H9 (cell line): ENCODE measurements around the gene RIOK3. TPM values are rescaled to one million over a fixed set of nuclear protein-coding genes. Genes with fewer than 3 reads are reported as not detected.

Experiments
- DNase-seq: peaks from one replicate; pipeline ENCODE4 v3.0.0-alpha.2; 2017
- H2AFZ ChIP-seq: one replicate; pipeline ENCODE4 v1.6.1; 2013; ENCODE audit warnings: mild to moderate bottlenecking, low read length, control low read depth, moderate library complexity
- H2AK5ac ChIP-seq: 2 replicates; pipeline ENCODE4 v1.6.1; 2013; ENCODE audit warnings: low read length, control low read depth, mixed read lengths; ENCODE audit not compliant: insufficient read length
- H2BK120ac ChIP-seq: one replicate; pipeline ENCODE4 v1.6.1; 2013; ENCODE audit warnings: low read depth, mild to moderate bottlenecking, low read length, control low read depth, inconsistent platforms; ENCODE audit not compliant: poor library complexity, severe bottlenecking
- H2BK12ac ChIP-seq: 2 replicates; pipeline ENCODE4 v1.6.1; 2013; ENCODE audit warnings: low read length, control low read depth, mixed read lengths, low read depth; ENCODE audit not compliant: insufficient read length
- H2BK15ac ChIP-seq: 2 replicates; pipeline ENCODE4 v1.6.1; 2013; ENCODE audit warnings: low read depth, low read length, control low read depth
- H2BK20ac ChIP-seq: one replicate; pipeline ENCODE4 v1.6.1; 2013; ENCODE audit warnings: low read depth, mild to moderate bottlenecking, low read length, control low read depth, inconsistent platforms; ENCODE audit not compliant: poor library complexity, severe bottlenecking
- H2BK5ac ChIP-seq: 2 replicates; pipeline ENCODE4 v1.6.1; 2013; ENCODE audit warnings: low read length, control low read depth, mixed read lengths; ENCODE audit not compliant: insufficient read length
- H3K14ac ChIP-seq: 2 replicates; pipeline ENCODE4 v1.6.1; 2013; ENCODE audit warnings: low read length, control low read depth; ENCODE audit not compliant: insufficient read depth
- H3K18ac ChIP-seq: 2 replicates; pipeline ENCODE4 v1.6.1; 2013; ENCODE audit warnings: low read depth, mild to moderate bottlenecking, mixed read lengths, low read length, control low read depth; ENCODE audit not compliant: insufficient read length
- H3K23ac ChIP-seq: 2 replicates; pipeline ENCODE4 v1.6.1; 2013; ENCODE audit warnings: low read length, control low read depth, mixed read lengths, low read depth; ENCODE audit not compliant: insufficient read length
- H3K23me2 ChIP-seq: 2 replicates; pipeline ENCODE4 v1.6.1; 2013; ENCODE audit warnings: low read depth, mild to moderate bottlenecking, mixed read lengths, low read length, control low read depth; ENCODE audit not compliant: insufficient read length, poor library complexity, severe bottlenecking
- H3K27ac ChIP-seq: 2 replicates; pipeline ENCODE4 v1.5.1; 2013; ENCODE audit warnings: low read length, control low read depth, mixed read lengths, low read depth; ENCODE audit not compliant: insufficient read length
- H3K27me3 ChIP-seq: 2 replicates; pipeline ENCODE4 v1.6.1; 2013; ENCODE audit warnings: low read length, control low read depth, inconsistent platforms; ENCODE audit not compliant: insufficient read depth
- H3K4ac ChIP-seq: 2 replicates; pipeline ENCODE4 v1.6.1; 2013; ENCODE audit warnings: low read depth, mild to moderate bottlenecking, control low read depth, inconsistent platforms, low read length, moderate library complexity
- H3K4me1 ChIP-seq: 2 replicates; pipeline ENCODE4 v1.6.1; 2013; ENCODE audit warnings: low read length, control low read depth, inconsistent platforms; ENCODE audit not compliant: insufficient read depth
- H3K4me2 ChIP-seq: 2 replicates; pipeline ENCODE4 v1.6.1; 2013; ENCODE audit warnings: low read length, control low read depth, mixed read lengths; ENCODE audit not compliant: insufficient read length, insufficient read depth
- H3K56ac ChIP-seq: 2 replicates; pipeline ENCODE4 v1.6.1; 2013; ENCODE audit warnings: low read depth, mild to moderate bottlenecking, mixed read lengths, low read length, control low read depth; ENCODE audit not compliant: insufficient read length
- H3K79me1 ChIP-seq: 2 replicates; pipeline ENCODE4 v1.6.1; 2013; ENCODE audit warnings: low read depth, mild to moderate bottlenecking, moderate library complexity, low read length, control low read depth, inconsistent platforms; ENCODE audit not compliant: insufficient read depth, poor library complexity, severe bottlenecking
- H3K79me2 ChIP-seq: 2 replicates; pipeline ENCODE4 v1.6.1; 2013; ENCODE audit warnings: low read length, control low read depth, inconsistent platforms; ENCODE audit not compliant: insufficient read depth
- H3K9ac ChIP-seq: 2 replicates; pipeline ENCODE4 v1.6.1; 2013; ENCODE audit warnings: low read length, control low read depth, mixed read lengths; ENCODE audit not compliant: insufficient read length; ENCODE audit errors: extremely low read depth
- H3K9me3 ChIP-seq: one replicate; pipeline ENCODE4 v1.6.1; 2013; ENCODE audit warnings: low read depth, low read length, inconsistent platforms; ENCODE audit not compliant: control insufficient read depth
- H3T11ph ChIP-seq: one replicate; pipeline ENCODE4 v1.6.1; 2013; ENCODE audit warnings: mild to moderate bottlenecking, low read length, control low read depth, inconsistent platforms
- H4K20me1 ChIP-seq: one replicate; pipeline ENCODE4 v1.6.1; 2013; ENCODE audit not compliant: control insufficient read depth, insufficient read length, insufficient read depth
- H4K5ac ChIP-seq: 2 replicates; pipeline ENCODE4 v1.6.1; 2013; ENCODE audit warnings: low read depth, mild to moderate bottlenecking, mixed read lengths, low read length, control low read depth; ENCODE audit not compliant: insufficient read length
- H4K8ac ChIP-seq: replicated peaks from 2 replicates; pipeline ENCODE4 v1.6.1; 2013; ENCODE audit warnings: low read length, control low read depth, mixed read lengths, low read depth; ENCODE audit not compliant: insufficient read length
- H4K91ac ChIP-seq: 2 replicates; pipeline ENCODE4 v1.6.1; 2013; ENCODE audit warnings: low read depth, mild to moderate bottlenecking, moderate library complexity, mixed read lengths, low read length, control low read depth; ENCODE audit not compliant: insufficient read length
- H3K27ac Mint-ChIP-seq, 3 experiments: 2 replicates in 2 of 3; 3 replicates in 1 of 3; pipeline ENCODE4 v1.8.0; 2020 to 2021; ENCODE audit warnings: mixed read lengths in 3 of 3, mild to moderate bottlenecking in 1 of 3, moderate library complexity in 1 of 3
- H3K27me3 Mint-ChIP-seq: 2 replicates; pipeline ENCODE4 v1.8.0; 2021; ENCODE audit warnings: low read depth, mild to moderate bottlenecking, moderate library complexity, mixed read lengths
- H3K36me3 Mint-ChIP-seq, 3 experiments: 2 replicates in 2 of 3; 3 replicates in 1 of 3; pipeline ENCODE4 v1.8.0; 2020 to 2021; ENCODE audit warnings: low read depth in 3 of 3, mixed read lengths in 3 of 3; ENCODE audit not compliant: insufficient read depth in 1 of 3
- H3K4me1 Mint-ChIP-seq, 2 experiments: 2 replicates each; pipeline ENCODE4 v1.8.0; 2020; ENCODE audit warnings: mixed read lengths in 2 of 2
- H3K4me3 Mint-ChIP-seq, 2 experiments: 2 replicates in 1 of 2; 3 replicates in 1 of 2; pipeline ENCODE4 v1.8.0; 2020 to 2021; ENCODE audit warnings: mild to moderate bottlenecking in 2 of 2, mixed read lengths in 2 of 2, moderate library complexity in 1 of 2
- H3K9me3 Mint-ChIP-seq, 2 experiments: 2 replicates in 1 of 2; 3 replicates in 1 of 2; pipeline ENCODE4 v1.8.0; 2020; ENCODE audit warnings: mild to moderate bottlenecking in 2 of 2, mixed read lengths in 2 of 2, moderate library complexity in 1 of 2
- WGBS: extraction: QIAGEN DNeasy Blood & Tissue Kit; methylation state at CpG from one replicate; pipeline ENCODE4 v1.1.7; 2013; ENCODE audit warnings: missing lambda C conversion rate, low lambda C conversion rate, mixed read lengths; ENCODE audit not compliant: insufficient read length; ENCODE audit errors: extremely low coverage; 5-methylcytosine and 5-hydroxymethylcytosine counted together
- long read RNA-seq: library from polyadenylated mRNA; unstranded; transcript quantifications from one replicate; pipeline ENCODE4 v2.0.0, GENCODE V29; 2020
- total RNA-seq: library from RNA; stranded (reverse); gene quantifications from 2 replicates; pipeline ENCODE4 v1.2.1, GENCODE V29; 2021
- TF ChIP-seq, protein P1 (sequence below): fragments of 200-600 bp; sonication (generic); conservative IDR thresholded peaks from 3 replicates; pipeline ENCODE4 v1.8.0; 2021; ENCODE audit warnings: antibody characterized with exemption, mild to moderate bottlenecking

The RIOK3 gene, protein sequence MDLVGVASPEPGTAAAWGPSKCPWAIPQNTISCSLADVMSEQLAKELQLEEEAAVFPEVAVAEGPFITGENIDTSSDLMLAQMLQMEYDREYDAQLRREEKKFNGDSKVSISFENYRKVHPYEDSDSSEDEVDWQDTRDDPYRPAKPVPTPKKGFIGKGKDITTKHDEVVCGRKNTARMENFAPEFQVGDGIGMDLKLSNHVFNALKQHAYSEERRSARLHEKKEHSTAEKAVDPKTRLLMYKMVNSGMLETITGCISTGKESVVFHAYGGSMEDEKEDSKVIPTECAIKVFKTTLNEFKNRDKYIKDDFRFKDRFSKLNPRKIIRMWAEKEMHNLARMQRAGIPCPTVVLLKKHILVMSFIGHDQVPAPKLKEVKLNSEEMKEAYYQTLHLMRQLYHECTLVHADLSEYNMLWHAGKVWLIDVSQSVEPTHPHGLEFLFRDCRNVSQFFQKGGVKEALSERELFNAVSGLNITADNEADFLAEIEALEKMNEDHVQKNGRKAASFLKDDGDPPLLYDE
- total RNA-seq: 30.8 and 34.6 TPM in 2 replicates
- long read RNA-seq, full-length matches to known transcripts: 78 of 109 reads
- long read RNA-seq, partial matches to known transcripts: 18 of 109 reads
- long read RNA-seq, other reads (novel, unspliced or antisense): 13 of 109 reads

DNA sequence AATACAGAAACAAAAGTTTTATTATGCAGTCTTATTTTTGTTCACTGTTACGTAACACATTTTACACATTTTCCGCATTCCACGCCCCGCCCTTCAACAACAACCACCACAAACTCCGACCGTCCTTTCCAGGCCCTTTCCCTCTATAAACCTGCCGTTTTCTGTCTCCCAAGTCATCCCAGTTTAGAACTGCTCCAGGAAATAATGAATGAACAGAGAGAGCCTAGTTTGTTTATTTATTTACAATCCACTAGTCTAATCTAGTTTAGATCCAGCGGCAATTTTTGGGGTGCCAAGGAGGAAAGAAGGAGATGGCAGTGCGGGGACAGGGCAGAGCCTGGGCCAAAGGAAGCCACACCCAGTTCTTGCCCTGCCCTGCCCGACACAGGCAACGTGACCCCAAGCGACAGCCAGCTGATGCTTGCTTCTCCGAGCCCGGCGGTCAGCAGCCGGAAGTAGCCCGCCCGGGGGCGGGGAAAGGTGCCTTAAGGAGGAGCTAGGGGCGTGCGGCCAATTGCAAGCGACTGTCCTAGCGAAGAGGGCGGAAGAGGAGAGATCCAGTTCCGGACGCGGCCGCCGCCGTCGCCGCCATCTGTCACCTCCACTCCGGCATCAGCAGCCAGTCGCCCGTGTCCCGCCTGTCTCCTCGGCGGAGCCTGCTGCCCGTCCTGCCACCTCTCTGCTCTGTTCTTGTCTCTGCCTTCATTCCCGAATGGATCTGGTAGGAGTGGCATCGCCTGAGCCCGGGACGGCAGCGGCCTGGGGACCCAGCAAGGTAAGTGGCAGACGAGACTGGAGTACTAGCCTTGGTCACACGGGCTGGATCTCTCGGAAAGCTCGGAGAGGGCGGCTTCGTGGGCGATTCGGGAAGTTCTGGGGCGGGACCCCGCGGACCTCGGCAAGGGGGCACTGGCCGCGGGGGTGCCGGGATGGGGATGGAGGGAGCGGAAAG is at the start of gene RIOK3:
Gene RIOK3, plus strand, starts transcription at position 560 of the 952 bp plus-strand sequence. Its CDS starts 153 bp downstream, at position 713.
- Histone ChIP-seq H3K23ac (no peak within 1 kb of the TSS), H3K23me2 (peaks cover 3% of the 10 kb centered on the region), H4K5ac (no peak within 1 kb of the TSS), H2BK15ac (no peak within 1 kb of the TSS), H3K56ac (no peak within 1 kb of the TSS), H3K27ac (no peak within 1 kb of the TSS), H3K9ac (peak within 1 kb of the TSS; percentile 45), H3K4me2 (peak within 1 kb of the TSS; percentile 95), H2AFZ (peak within 1 kb of the TSS; percentile 65), H4K91ac (no peak within 1 kb of the TSS), H3K14ac (peak within 1 kb of the TSS; percentile 2; the same call in 1 of the 2 replicates), H3K27me3 (no peaks in the 10 kb centered on the region), H4K20me1 (no peaks in the 10 kb centered on the region), H4K8ac (no peak within 1 kb of the TSS), H3K79me2 (peaks cover 5% of the 10 kb centered on the region; the same call in 1 of the 2 replicates), H2AK5ac (no peak within 1 kb of the TSS), H3K4me1 (no peaks in the 10 kb centered on the region), H2BK12ac (no peak within 1 kb of the TSS), H2BK120ac (no peak within 1 kb of the TSS), H3K4ac (no peak within 1 kb of the TSS), H2BK20ac (no peak within 1 kb of the TSS), H2BK5ac (no peak within 1 kb of the TSS), H3K79me1 (no peaks in the 10 kb centered on the region), H3K9me3 (no peaks in the 10 kb centered on the region), H3T11ph (no peak within 1 kb of the TSS), H3K18ac (no peak within 1 kb of the TSS)
- Mint-ChIP-seq H3K27me3 (no peaks in the 10 kb centered on the region), H3K9me3 (no peaks in the 10 kb centered on the region), H3K27ac (peak within 1 kb of the TSS; percentile 11 to 81 (median 76); a peak in 5 of 7 replicates), H3K4me1 (peaks cover 15 to 16% of the 10 kb centered on the region in 2 experiments), H3K36me3 (0 out of 7 replicates have a peak, but pooled peaks cover 0 to 2% (median 0%) of the 10 kb centered on the region in 3 experiments), H3K4me3 (peak within 1 kb of the TSS; percentile 100)
- TF ChIP-seq, protein P1, sequence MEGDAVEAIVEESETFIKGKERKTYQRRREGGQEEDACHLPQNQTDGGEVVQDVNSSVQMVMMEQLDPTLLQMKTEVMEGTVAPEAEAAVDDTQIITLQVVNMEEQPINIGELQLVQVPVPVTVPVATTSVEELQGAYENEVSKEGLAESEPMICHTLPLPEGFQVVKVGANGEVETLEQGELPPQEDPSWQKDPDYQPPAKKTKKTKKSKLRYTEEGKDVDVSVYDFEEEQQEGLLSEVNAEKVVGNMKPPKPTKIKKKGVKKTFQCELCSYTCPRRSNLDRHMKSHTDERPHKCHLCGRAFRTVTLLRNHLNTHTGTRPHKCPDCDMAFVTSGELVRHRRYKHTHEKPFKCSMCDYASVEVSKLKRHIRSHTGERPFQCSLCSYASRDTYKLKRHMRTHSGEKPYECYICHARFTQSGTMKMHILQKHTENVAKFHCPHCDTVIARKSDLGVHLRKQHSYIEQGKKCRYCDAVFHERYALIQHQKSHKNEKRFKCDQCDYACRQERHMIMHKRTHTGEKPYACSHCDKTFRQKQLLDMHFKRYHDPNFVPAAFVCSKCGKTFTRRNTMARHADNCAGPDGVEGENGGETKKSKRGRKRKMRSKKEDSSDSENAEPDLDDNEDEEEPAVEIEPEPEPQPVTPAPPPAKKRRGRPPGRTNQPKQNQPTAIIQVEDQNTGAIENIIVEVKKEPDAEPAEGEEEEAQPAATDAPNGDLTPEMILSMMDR: no peak
- WGBS: no CpG with 5 or more reads among the region's 60 CpGs
- peak; percentile 98 for DNase-seq
